Endothelial cell of umbilical vein (primary cell): ENCODE results near the gene MGLL. TPM values are rescaled to one million over a fixed set of nuclear protein-coding genes. Genes with fewer than 3 reads are reported as not detected.

ENCODE experiments used
- BruUV-seq: library from RNA; stranded (reverse); fragments of 400-500 nt; replicated peaks from 2 replicates; lab custom pipeline; 2021; lab: Mats Ljungman, UMichigan
- CTCF ChIA-PET: fragments of 300-600, 350-600 bp; sonication (Branson Sonifier 250); formaldehyde crosslinking; loops from one replicate; lab custom pipeline; 2021; ENCODE audit warnings: antibody characterized with exemption, inconsistent platforms; lab: Charles Lee
- POLR2A ChIA-PET: fragments of 300-600, 350-600 bp; sonication (Branson Sonifier 250); formaldehyde crosslinking; loops from one replicate; lab custom pipeline; 2021; ENCODE audit warnings: antibody characterized with exemption, inconsistent platforms; lab: Charles Lee
- DNase-seq: peaks from one replicate; pipeline ENCODE4 v3.0.0-alpha.2; 2011; ENCODE audit warnings: low read depth, low spot score
- FAIRE-seq: peaks from 2 replicates; lab custom pipeline; 2011; peaks lifted over from hg19 to GRCh38; lab: Jason Lieb, UNC
- H2AFZ ChIP-seq: 2 replicates; pipeline ENCODE4 v1.6.0; 2012; ENCODE audit warnings: low read depth, low read length, control low read depth, inconsistent platforms
- H3K27ac ChIP-seq: 2 replicates; pipeline ENCODE4 v1.5.1; 2011; ENCODE audit warnings: low read depth, mild to moderate bottlenecking, control low read depth, low read length, moderate library complexity; ENCODE audit not compliant: insufficient read depth
- H3K27me3 ChIP-seq, 2 experiments: 2 replicates each; pipeline versions ENCODE4 v1.6.0 to v1.6.1; 2011; ENCODE audit warnings: low read length in 2 of 2, mixed read lengths in 1 of 2; ENCODE audit not compliant: control insufficient read depth in 2 of 2, insufficient read depth in 2 of 2
- H3K36me3 ChIP-seq, 2 experiments: 2 replicates in 1 of 2; 3 replicates in 1 of 2; pipeline ENCODE4 v1.5.1; 2011; ENCODE audit warnings: low read length in 2 of 2, mild to moderate bottlenecking in 1 of 2, moderate library complexity in 1 of 2; ENCODE audit not compliant: control insufficient read depth in 2 of 2, insufficient read depth in 2 of 2; ENCODE audit errors: extremely low read depth in 1 of 2
- H3K4me1 ChIP-seq: 3 replicates; pipeline ENCODE4 v1.5.1; 2011; ENCODE audit warnings: mild to moderate bottlenecking, low read length; ENCODE audit not compliant: control insufficient read depth, insufficient read depth; ENCODE audit errors: extremely low read depth
- H3K4me2 ChIP-seq: 2 replicates; pipeline ENCODE4 v1.6.1; 2011; ENCODE audit warnings: low read length, control low read depth, mixed read lengths; ENCODE audit not compliant: insufficient read depth
- H3K4me3 ChIP-seq, 3 experiments: fragments of 200-600 bp in 1 of 3; sonication (generic), shearing (Covaris generic) in 1 of 3; replicated peaks in 1 of 3; 2 replicates each; pipeline ENCODE4 v1.5.1; 2011 to 2016; ENCODE audit warnings: control low read depth in 3 of 3, low read length in 3 of 3, mild to moderate bottlenecking in 2 of 3, inconsistent platforms in 1 of 3, low read depth in 1 of 3, moderate library complexity in 1 of 3; ENCODE audit not compliant: insufficient read depth in 1 of 3
- H3K79me2 ChIP-seq: 2 replicates; pipeline ENCODE4 v1.6.0; 2012; ENCODE audit warnings: low read length, inconsistent platforms; ENCODE audit not compliant: control insufficient read depth, insufficient read depth
- H3K9ac ChIP-seq: replicated peaks from 2 replicates; pipeline ENCODE3; 2011; ENCODE audit warnings: low read length, control low read depth; ENCODE audit not compliant: insufficient read depth; ENCODE audit errors: extremely low read depth
- H3K9me1 ChIP-seq: replicated peaks from 3 replicates; pipeline ENCODE4 v1.6.0; 2011; ENCODE audit warnings: mild to moderate bottlenecking, low read length; ENCODE audit not compliant: control insufficient read depth, insufficient read depth; ENCODE audit errors: extremely low read depth
- H3K9me3 ChIP-seq: replicated peaks from 2 replicates; pipeline ENCODE4 v1.5.1; 2012; ENCODE audit warnings: low read length, inconsistent platforms; ENCODE audit not compliant: control insufficient read depth, insufficient read depth
- H4K20me1 ChIP-seq: replicated peaks from 2 replicates; pipeline ENCODE3; 2011; ENCODE audit warnings: mild to moderate bottlenecking, low read length; ENCODE audit not compliant: control insufficient read depth, insufficient read depth; ENCODE audit errors: extremely low read depth
- EZH2 ChIP-seq: IDR thresholded peaks from 2 replicates; pipeline ENCODE4 v1.6.1; 2012; ENCODE audit warnings: borderline replicate concordance, low read depth, mild to moderate bottlenecking, moderate library complexity, low read length, inconsistent platforms; ENCODE audit not compliant: severe bottlenecking
- FOS ChIP-seq: IDR thresholded peaks from 2 replicates; pipeline ENCODE4 v1.6.1; 2011; ENCODE audit warnings: mild to moderate bottlenecking, low read length, moderate library complexity, borderline replicate concordance; ENCODE audit not compliant: insufficient read depth
- GATA2 ChIP-seq: IDR thresholded peaks from 2 replicates; pipeline ENCODE4 v1.7.0; 2011; ENCODE audit warnings: low read depth, mild to moderate bottlenecking, moderate library complexity, mixed read lengths, low read length; ENCODE audit not compliant: insufficient read length, insufficient read depth
- JUN ChIP-seq: IDR thresholded peaks from 2 replicates; pipeline ENCODE4 v1.6.1; 2011; ENCODE audit warnings: borderline replicate concordance, low read depth; ENCODE audit not compliant: insufficient read length, insufficient read depth
- MYC ChIP-seq: IDR thresholded peaks from one replicate; pipeline ENCODE4 v1.6.1; 2011; ENCODE audit warnings: mild to moderate bottlenecking, low read depth, low read length
- POLR2A ChIP-seq: IDR thresholded peaks from 2 replicates; pipeline ENCODE4 v1.6.1; 2012; ENCODE audit warnings: low read depth, mild to moderate bottlenecking, control low read depth, low read length
- POLR2AphosphoS5 ChIP-seq: IDR thresholded peaks from 2 replicates; pipeline ENCODE4 v1.6.1; 2012; ENCODE audit warnings: low read depth, mild to moderate bottlenecking, control low read depth, low read length, moderate library complexity; ENCODE audit not compliant: insufficient read depth
- dilution Hi-C: fragments of 300-500 bp; cut with MboI; formaldehyde crosslinking; loops from one replicate; pipeline ENCODE4 v1.15.0; 2019; ENCODE audit warnings: low sequenced_read_pairs; ENCODE audit not compliant: extremely low pct_ligation_motif_present
- intact Hi-C: fragments of 100-400 bp; cut with micrococcal nuclease; formaldehyde crosslinking; loops from one replicate; pipeline ENCODE4 v1.10.0; 2022
- polyA plus RNA-seq, 4 experiments: library from polyadenylated mRNA; depleted of rRNA in 3 of 4; stranded (reverse) in 3 of 4; unstranded in 1 of 4; fragments of >200 nt; gene quantifications; 2 replicates each; pipeline versions ENCODE4 v1.2.1 to v1.2.3, GENCODE V29; 2011 to 2012; ENCODE audit warnings: missing spikeins in 1 of 4
- total RNA-seq: library from RNA; stranded (reverse); gene quantifications from 2 replicates; pipeline ENCODE4 v1.2.3, GENCODE V29; 2021
- TF ChIP-seq, protein P1 (sequence below): IDR thresholded peaks from 2 replicates; pipeline ENCODE4 v1.6.1; 2011; ENCODE audit not compliant: insufficient read depth, insufficient read length
- TF ChIP-seq, protein P2 (sequence below), 2 donors: IDR thresholded peaks; 1 replicate in 1 of 2; 2 replicates in 1 of 2; pipeline ENCODE4 v1.5.1; 2011; ENCODE audit warnings: low read length in 2 of 2, mild to moderate bottlenecking in 2 of 2, moderate library complexity in 2 of 2, control low read depth in 1 of 2, inconsistent platforms in 1 of 2, low read depth in 1 of 2; ENCODE audit not compliant: insufficient read depth in 1 of 2; ENCODE audit errors: extremely low read depth in 1 of 2

Gene MGLL
- total and polyA plus RNA-seq, 2 donors (not counting 3 experiments of a cell fraction or from before 2014, with no cell fraction given) = 30.7 to 60.2 TPM

DNA sequence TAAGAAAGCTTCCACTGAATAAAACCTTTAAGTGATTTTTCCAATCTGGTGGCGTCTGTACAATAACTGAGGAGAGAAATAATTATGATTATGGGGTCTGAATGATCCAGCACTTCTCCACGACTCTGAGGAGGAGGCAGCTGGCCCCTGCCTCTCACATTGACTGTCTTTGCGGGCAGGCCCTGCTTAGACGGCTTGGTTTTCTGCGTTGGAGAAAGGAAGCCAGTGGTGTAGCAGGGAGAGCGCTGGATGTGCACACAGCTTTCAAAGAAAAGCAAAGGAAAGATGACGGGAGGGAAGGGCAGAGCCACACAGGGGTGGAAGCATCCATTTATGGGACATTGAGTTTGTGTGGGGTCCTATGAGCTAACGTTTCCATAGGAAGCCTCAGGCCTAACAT is 62.5 kb downstream of the MGLL start:
- H4K20me1 ChIP-seq = no peaks in the 10 kb centered on the region
- peaks cover 5% of the 10 kb centered on the region for H3K79me2 ChIP-seq
- CTCF ChIA-PET = interaction anchor here (1.1 kb wide), 1 partner anchor 63 kb away, joined by 5 read pairs; no protein-coding TSS in a partner anchor
- dilution Hi-C loops (no loop called here), intact Hi-C loops (no loop called here)
- FAIRE-seq (no peak), DNase-seq (no peak)
- no peak for TF ChIP-seq EZH2
- TF ChIP-seq, protein P1, sequence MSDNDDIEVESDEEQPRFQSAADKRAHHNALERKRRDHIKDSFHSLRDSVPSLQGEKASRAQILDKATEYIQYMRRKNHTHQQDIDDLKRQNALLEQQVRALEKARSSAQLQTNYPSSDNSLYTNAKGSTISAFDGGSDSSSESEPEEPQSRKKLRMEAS = no peak
- TF ChIP-seq POLR2A = no peak
- no peak for TF ChIP-seq MYC
- TF ChIP-seq JUN = no peak
- TF ChIP-seq, protein P2, sequence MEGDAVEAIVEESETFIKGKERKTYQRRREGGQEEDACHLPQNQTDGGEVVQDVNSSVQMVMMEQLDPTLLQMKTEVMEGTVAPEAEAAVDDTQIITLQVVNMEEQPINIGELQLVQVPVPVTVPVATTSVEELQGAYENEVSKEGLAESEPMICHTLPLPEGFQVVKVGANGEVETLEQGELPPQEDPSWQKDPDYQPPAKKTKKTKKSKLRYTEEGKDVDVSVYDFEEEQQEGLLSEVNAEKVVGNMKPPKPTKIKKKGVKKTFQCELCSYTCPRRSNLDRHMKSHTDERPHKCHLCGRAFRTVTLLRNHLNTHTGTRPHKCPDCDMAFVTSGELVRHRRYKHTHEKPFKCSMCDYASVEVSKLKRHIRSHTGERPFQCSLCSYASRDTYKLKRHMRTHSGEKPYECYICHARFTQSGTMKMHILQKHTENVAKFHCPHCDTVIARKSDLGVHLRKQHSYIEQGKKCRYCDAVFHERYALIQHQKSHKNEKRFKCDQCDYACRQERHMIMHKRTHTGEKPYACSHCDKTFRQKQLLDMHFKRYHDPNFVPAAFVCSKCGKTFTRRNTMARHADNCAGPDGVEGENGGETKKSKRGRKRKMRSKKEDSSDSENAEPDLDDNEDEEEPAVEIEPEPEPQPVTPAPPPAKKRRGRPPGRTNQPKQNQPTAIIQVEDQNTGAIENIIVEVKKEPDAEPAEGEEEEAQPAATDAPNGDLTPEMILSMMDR (IDR thresholded peaks at IDR 0.05; ENCODE audit: extremely low read depth in 1 of 2, insufficient read depth in 1 of 2, low read depth in 1 of 2, low read length in 2 of 2) = no peak
- no peak for TF ChIP-seq FOS
- no peak for TF ChIP-seq GATA2
- no peak for TF ChIP-seq POLR2AphosphoS5
- H3K4me2 ChIP-seq = no peak overlapping the region
- no peak overlapping the region for H3K27ac ChIP-seq
- no peaks in the 10 kb centered on the region for H3K9me3 ChIP-seq
- H3K4me3 ChIP-seq = no peak overlapping the region
- H3K36me3 ChIP-seq = no peaks in the 10 kb centered on the region
- POLR2A ChIA-PET = no interaction called here
- no peaks in the 10 kb centered on the region for H3K27me3 ChIP-seq
- peaks cover 3% of the 10 kb centered on the region for H3K4me1 ChIP-seq
- no peak overlapping the region for H3K9ac ChIP-seq
- H2AFZ ChIP-seq = no peak overlapping the region
- no TSS peak for BruUV-seq
- no peaks in the 10 kb centered on the region for H3K9me1 ChIP-seq
